H1 (cell line): Measurements from ENCODE around the gene MED23. TPM values are rescaled to one million over a fixed set of nuclear protein-coding genes. Genes with fewer than 3 reads are reported as not detected.

Experiments used
- CHD2 ChIP-seq: IDR thresholded peaks from 2 replicates; pipeline ENCODE4 v1.6.1; 2012; ENCODE audit warnings: low read length, improper control_type of control experiment
- polyA plus RNA-seq, 7 experiments: library from polyadenylated mRNA; depleted of rRNA in 3 of 7; stranded (reverse) in 5 of 7; unstranded in 2 of 7; fragments of >200 nt in 5 of 7; fragments of 200-250 nt in 2 of 7; gene quantifications; 1 replicate in 5 of 7; 2 replicates in 1 of 7; 4 replicates in 1 of 7; pipeline versions ENCODE4 v1.2.1 to v1.2.3, GENCODE V29; 2011 to 2013; ENCODE audit warnings: missing spikeins in 2 of 7, mixed read lengths in 2 of 7
- total RNA-seq: library from RNA; stranded (reverse); fragmentation: NEBNext Ultra II Directional; extraction: Animal tissue kit (Norgen Biotek cat#: 25700); gene quantifications from 2 replicates; pipeline ENCODE4 v1.2.1, GENCODE V29; 2021

MED23 gene
- total and polyA plus RNA-seq, 2 of the 8 experiments (the other 6 are each of a cell fraction or from before 2014, with no cell fraction given): 10.5 to 13.0 TPM

- no peak for TF ChIP-seq CHD2
Measured at GRCh38 chr6:131568726-131569125, 59.3 kb downstream of the MED23 start (continued).
